ENCODE data around the gene MT2A. TPM values are rescaled to one million over a fixed set of nuclear protein-coding genes. Genes with fewer than 3 reads are reported as not detected.

MT2A gene
- total and polyA plus RNA-seq, 7 experiments from 2014 or later = 15.0 to 435 (median 40.7) TPM

DNA sequence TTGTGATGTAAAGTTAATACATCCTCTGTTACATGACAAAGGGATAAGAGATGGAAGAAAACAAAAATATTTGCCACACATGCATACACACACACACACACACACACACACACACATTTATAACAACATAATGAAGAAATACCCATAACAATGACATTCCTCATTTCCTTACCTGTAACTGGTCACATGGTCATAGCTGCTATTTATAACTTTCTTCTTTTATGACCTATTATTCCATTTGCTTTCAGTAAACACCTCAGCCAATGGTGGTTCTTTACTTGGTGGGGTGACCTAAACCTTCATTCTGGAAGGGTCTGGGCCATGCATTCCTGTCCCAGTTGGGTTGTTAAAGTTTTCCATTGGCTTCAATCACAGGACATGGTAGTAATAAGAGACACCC lies 5.3 kb downstream of the MT2A start:
- DNase-seq (no peak), ATAC-seq (no peak)
- no peaks in the 10 kb centered on the region for H3K9me3 ChIP-seq (ENCODE audit: control insufficient read depth in 2 of 3, low read length in 3 of 3)
- ChIA-PET CTCF (interaction anchor here (1.0 kb wide), 1 partner anchor 43 kb away, joined by 3 read pairs; no protein-coding TSS in a partner anchor), POLR2A (interaction anchor here (0.8 kb wide), 1 partner anchor 51 kb away, joined by 3 read pairs; no protein-coding TSS in a partner anchor)
- H3K36me3 ChIP-seq (ENCODE audit: control insufficient read depth in 2 of 3, insufficient read depth in 3 of 3, low read length in 3 of 3) = no peaks in the 10 kb centered on the region
- Mint-ChIP-seq H3K27me3 (peaks cover 0 to 14% (median 4%) of the 10 kb centered on the region in 5 donors), H3K4me3 (no peak overlapping the region), H3K4me1 (peaks cover 27 to 67% (median 37%) of the 10 kb centered on the region in 7 donors), H3K9me3 (no peaks in the 10 kb centered on the region), H3K36me3 (peaks cover 0 to 5% (median 0%) of the 10 kb centered on the region in 5 donors), H3K27ac (peak overlapping the region in 1 of 9 donors; percentile 55)
- peaks cover 16 to 23% of the 10 kb centered on the region in 2 donors for H3K4me1 ChIP-seq (ENCODE audit: control insufficient read depth in 2 of 2, insufficient read depth in 2 of 2, low read length in 2 of 2)
- intact Hi-C loops (cut with micrococcal nuclease) = no loop called here
- H3K27ac ChIP-seq (ENCODE audit: low read depth, low read length) = no peak overlapping the region
- no peak overlapping the region for H3K4me3 ChIP-seq (ENCODE audit: low read length)
- H3K27me3 ChIP-seq (ENCODE audit: control insufficient read depth in 2 of 2, insufficient read depth in 2 of 2, low read length in 2 of 2) = no peaks in the 10 kb centered on the region

DNA sequence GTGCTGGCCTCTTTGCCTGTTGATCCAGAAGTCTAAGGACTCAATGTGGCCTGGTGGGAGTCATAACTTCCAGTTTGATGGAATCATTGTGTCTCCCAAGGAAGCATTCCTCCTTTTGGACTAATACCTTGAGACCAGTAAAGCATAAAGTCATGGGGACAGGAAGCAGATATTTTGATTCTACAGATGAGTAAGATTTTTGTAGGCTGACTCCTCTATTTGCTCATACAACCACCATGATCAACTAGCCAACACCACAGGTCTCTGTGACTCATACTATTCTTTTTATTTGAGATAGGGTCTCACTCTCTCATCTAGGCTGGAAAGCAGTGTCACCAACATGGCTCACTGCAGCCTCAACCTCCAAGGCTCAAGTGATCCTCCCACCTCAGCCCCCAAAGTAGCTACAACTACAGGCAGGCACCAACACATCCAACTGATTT lies 6.2 kb downstream of the MT2A start:
- CTCF ChIA-PET = no interaction called here
- H3K4me1 ChIP-seq (ENCODE audit: control insufficient read depth in 2 of 2, insufficient read depth in 2 of 2, low read length in 2 of 2) = peaks cover 15 to 23% of the 10 kb centered on the region in 2 donors
- peaks cover 0 to 18% (median 4%) of the 10 kb centered on the region in 5 donors for H3K27me3 Mint-ChIP-seq
- no peaks in the 10 kb centered on the region for H3K27me3 ChIP-seq (ENCODE audit: control insufficient read depth in 2 of 2, insufficient read depth in 2 of 2, low read length in 2 of 2)
- ATAC-seq (no peak), DNase-seq (no peak)
- no peak overlapping the region for H3K4me3 ChIP-seq (ENCODE audit: low read length)
- peaks cover 0 to 2% (median 0%) of the 10 kb centered on the region in 5 donors for H3K36me3 Mint-ChIP-seq
- no peaks in the 10 kb centered on the region for H3K9me3 ChIP-seq (ENCODE audit: control insufficient read depth in 2 of 3, low read length in 3 of 3)
- intact Hi-C loops (cut with micrococcal nuclease) = no loop called here
- H3K27ac ChIP-seq (ENCODE audit: low read depth, low read length) = no peak overlapping the region
- POLR2A ChIA-PET = no interaction called here
- H3K36me3 ChIP-seq (ENCODE audit: control insufficient read depth in 2 of 3, insufficient read depth in 3 of 3, low read length in 3 of 3) = no peaks in the 10 kb centered on the region
- no peaks in the 10 kb centered on the region for H3K9me3 Mint-ChIP-seq
- peak overlapping the region in 2 of 9 donors; percentile 18 to 55 for H3K27ac Mint-ChIP-seq
- no peak overlapping the region for H3K4me3 Mint-ChIP-seq
- peaks cover 19 to 67% (median 30%) of the 10 kb centered on the region in 7 donors for H3K4me1 Mint-ChIP-seq

DNA sequence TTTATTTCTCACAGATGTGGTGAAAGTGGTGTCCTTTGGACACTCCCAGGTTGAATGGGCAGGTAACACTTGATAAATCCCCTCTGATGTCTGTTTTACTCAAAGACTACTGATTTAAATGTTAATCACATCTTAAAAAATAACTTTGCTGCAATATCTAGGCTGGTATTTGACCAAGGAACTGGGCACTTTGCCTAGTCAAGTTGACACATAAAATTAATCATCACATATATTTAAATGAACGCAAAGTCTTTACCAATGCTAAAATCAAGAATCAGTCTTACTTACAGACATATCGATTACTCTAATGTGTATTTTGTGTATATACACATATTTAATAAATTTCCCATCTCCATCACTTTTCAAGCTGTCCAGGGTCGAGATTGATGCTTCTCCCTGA lies 7.0 kb downstream of the MT2A start:
- ATAC-seq = no peak
- Histone ChIP-seq H3K27ac (ENCODE audit: low read depth, low read length) (no peak overlapping the region), H3K36me3 (ENCODE audit: control insufficient read depth in 2 of 3, insufficient read depth in 3 of 3, low read length in 3 of 3) (no peaks in the 10 kb centered on the region), H3K4me3 (ENCODE audit: low read length) (no peak overlapping the region), H3K9me3 (ENCODE audit: control insufficient read depth in 2 of 3, low read length in 3 of 3) (no peaks in the 10 kb centered on the region), H3K4me1 (ENCODE audit: control insufficient read depth in 2 of 2, insufficient read depth in 2 of 2, low read length in 2 of 2) (peaks cover 7 to 16% of the 10 kb centered on the region in 2 donors), H3K27me3 (ENCODE audit: control insufficient read depth in 2 of 2, insufficient read depth in 2 of 2, low read length in 2 of 2) (no peaks in the 10 kb centered on the region)
- Mint-ChIP-seq H3K27me3 (peaks cover 0 to 18% (median 4%) of the 10 kb centered on the region in 5 donors), H3K36me3 (peaks cover 0 to 2% (median 0%) of the 10 kb centered on the region in 5 donors), H3K27ac (no peak overlapping the region), H3K4me3 (no peak overlapping the region), H3K4me1 (peaks cover 12 to 62% (median 23%) of the 10 kb centered on the region in 7 donors), H3K9me3 (no peaks in the 10 kb centered on the region)
- intact Hi-C loops (cut with micrococcal nuclease) = no loop called here
- POLR2A ChIA-PET = no interaction called here
- no peak for DNase-seq
- CTCF ChIA-PET = no interaction called here

DNA sequence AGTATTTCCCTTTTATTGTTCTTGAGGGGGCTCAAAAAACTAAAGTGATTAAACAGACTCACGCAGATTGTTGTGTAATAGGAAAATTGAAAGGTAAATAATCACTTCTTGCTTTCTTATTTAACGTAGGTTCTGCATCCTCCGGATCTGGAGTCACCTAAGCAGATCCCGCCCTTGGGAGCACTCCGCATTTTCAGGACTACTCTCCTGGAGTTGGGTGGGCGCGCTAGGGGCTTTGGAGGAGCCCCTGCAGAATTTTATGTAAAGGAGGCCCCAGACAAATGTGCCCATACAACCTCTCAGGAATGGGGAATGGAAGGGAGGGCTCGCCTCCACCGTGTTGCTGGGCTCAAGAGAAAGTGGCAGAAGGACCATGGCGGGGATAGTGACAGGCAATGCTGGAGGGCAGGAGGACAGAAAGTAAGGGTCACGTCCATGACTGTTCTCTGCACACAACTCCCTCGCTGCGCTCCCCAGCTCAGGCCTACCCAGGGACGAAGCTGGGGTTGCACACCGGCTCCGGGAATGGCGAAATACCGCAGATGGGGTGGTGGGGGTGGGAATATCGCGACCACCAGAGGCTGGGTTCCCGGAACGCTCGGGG lies 8.3 kb downstream of the MT2A start:
- Histone ChIP-seq H3K4me1 (ENCODE audit: control insufficient read depth in 2 of 2, insufficient read depth in 2 of 2, low read length in 2 of 2) (peaks cover 0 to 7% of the 10 kb centered on the region in 2 donors), H3K4me3 (ENCODE audit: low read length) (no peak overlapping the region), H3K36me3 (ENCODE audit: control insufficient read depth in 2 of 3, insufficient read depth in 3 of 3, low read length in 3 of 3) (no peaks in the 10 kb centered on the region), H3K27ac (ENCODE audit: low read depth, low read length) (no peak overlapping the region), H3K27me3 (ENCODE audit: control insufficient read depth in 2 of 2, insufficient read depth in 2 of 2, low read length in 2 of 2) (no peaks in the 10 kb centered on the region), H3K9me3 (ENCODE audit: control insufficient read depth in 2 of 3, low read length in 3 of 3) (no peaks in the 10 kb centered on the region)
- ChIA-PET CTCF (interaction anchor here (1.3 kb wide), 1 partner anchor 26 kb away, joined by 3 read pairs; no protein-coding TSS in a partner anchor), POLR2A (interaction anchor here (0.6 to 0.8 kb wide), 3 partner anchors 10 to 709 kb away, joined by 3 to 6 read pairs (median 3); no protein-coding TSS in a partner anchor)
- Mint-ChIP-seq H3K36me3 (no peaks in the 10 kb centered on the region), H3K9me3 (no peaks in the 10 kb centered on the region), H3K4me1 (peaks cover 0 to 48% (median 12%) of the 10 kb centered on the region in 7 donors), H3K4me3 (peak overlapping the region; percentile 58 to 87 (median 78)), H3K27ac (peak overlapping the region in 3 of 9 donors; percentile 36 to 77 (median 38)), H3K27me3 (peaks cover 0 to 18% (median 4%) of the 10 kb centered on the region in 5 donors)
- no peak for DNase-seq
- ATAC-seq = peak; percentile 16
- intact Hi-C loops (cut with micrococcal nuclease) = loop anchor here (1.0 kb wide), 3 partner anchors 7 to 9 kb away; partner anchors contain the start of genes MT1E (in 2 of the 2) and MT2A (in 1 of the 2)

DNA sequence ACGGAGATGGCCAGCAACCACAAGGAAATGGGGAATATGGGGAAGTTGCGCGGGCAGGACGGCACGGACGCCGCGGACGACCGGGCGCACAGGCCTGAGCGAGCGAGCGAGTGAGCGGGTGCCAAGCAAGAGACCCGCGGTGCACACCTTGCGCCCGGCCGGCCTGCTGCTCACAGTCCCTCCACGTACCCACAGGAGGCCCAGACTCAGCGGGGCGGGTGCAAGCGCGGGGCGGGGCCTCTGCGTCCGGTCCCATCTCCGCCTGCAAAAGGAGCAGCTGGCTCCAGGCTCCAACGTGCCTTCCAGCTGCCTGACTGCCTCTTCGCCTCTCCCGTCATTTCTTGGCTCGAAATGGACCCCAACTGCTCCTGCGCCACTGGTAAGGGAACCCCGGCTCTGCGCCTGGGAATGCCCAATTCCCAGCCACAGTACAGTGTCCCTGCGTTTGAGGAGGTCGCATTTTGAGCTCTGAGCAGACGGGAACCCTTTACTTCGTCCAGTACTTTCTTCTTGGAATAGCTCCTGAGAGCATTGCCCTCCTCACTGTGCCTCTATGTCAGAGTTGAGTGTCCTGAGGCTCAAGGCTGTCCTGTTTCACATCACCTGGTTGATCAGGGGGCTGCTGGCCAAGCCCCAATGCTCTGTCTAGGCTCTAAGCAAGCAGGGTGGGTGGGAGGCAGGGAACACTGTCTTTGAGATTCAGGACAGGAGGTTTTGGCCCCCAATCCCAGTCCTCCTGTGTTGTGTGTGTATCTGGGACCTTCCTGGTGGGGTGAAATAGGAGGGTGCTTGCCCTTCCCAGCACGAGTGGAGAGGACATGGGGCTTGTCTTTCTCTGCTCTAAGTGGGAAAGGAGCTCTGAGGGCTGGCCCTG lies 9.1 kb downstream of the MT2A start:
- no peaks in the 10 kb centered on the region for H3K36me3 ChIP-seq (ENCODE audit: control insufficient read depth in 2 of 3, insufficient read depth in 3 of 3, low read length in 3 of 3)
- Mint-ChIP-seq H3K36me3 (no peaks in the 10 kb centered on the region), H3K4me3 (peak overlapping the region; percentile 58 to 87 (median 78)), H3K27me3 (peaks cover 0 to 18% (median 4%) of the 10 kb centered on the region in 5 donors), H3K4me1 (peaks cover 0 to 46% (median 12%) of the 10 kb centered on the region in 7 donors), H3K27ac (peak overlapping the region in 2 of 9 donors; percentile 52 to 82), H3K9me3 (no peaks in the 10 kb centered on the region)
- H3K4me1 ChIP-seq (ENCODE audit: control insufficient read depth in 2 of 2, insufficient read depth in 2 of 2, low read length in 2 of 2) = peaks cover 0 to 7% of the 10 kb centered on the region in 2 donors
- ATAC-seq (peak; percentile 90), DNase-seq (peak in 7 of 9 donors; percentile 33 to 64 (median 42))
- no peak overlapping the region for H3K27ac ChIP-seq (ENCODE audit: low read depth, low read length)
- POLR2A ChIA-PET = interaction anchor here (0.8 to 0.9 kb wide), 4 partner anchors 8 to 103 kb away, joined by 3 to 6 read pairs (median 4); partner anchors contain the start of gene MT1E
- no peaks in the 10 kb centered on the region for H3K27me3 ChIP-seq (ENCODE audit: control insufficient read depth in 2 of 2, insufficient read depth in 2 of 2, low read length in 2 of 2)
- no peak overlapping the region for H3K4me3 ChIP-seq (ENCODE audit: low read length)
- intact Hi-C loops (cut with micrococcal nuclease) = loop anchor here (1.0 kb wide), 3 partner anchors 8 to 9 kb away; partner anchors contain the start of genes MT1E (in 2 of the 2) and MT2A (in 1 of the 2)
- CTCF ChIA-PET = interaction anchor here (1.3 kb wide), 1 partner anchor 26 kb away, joined by 3 read pairs; no protein-coding TSS in a partner anchor
- H3K9me3 ChIP-seq (ENCODE audit: control insufficient read depth in 2 of 3, low read length in 3 of 3) = no peaks in the 10 kb centered on the region

DNA sequence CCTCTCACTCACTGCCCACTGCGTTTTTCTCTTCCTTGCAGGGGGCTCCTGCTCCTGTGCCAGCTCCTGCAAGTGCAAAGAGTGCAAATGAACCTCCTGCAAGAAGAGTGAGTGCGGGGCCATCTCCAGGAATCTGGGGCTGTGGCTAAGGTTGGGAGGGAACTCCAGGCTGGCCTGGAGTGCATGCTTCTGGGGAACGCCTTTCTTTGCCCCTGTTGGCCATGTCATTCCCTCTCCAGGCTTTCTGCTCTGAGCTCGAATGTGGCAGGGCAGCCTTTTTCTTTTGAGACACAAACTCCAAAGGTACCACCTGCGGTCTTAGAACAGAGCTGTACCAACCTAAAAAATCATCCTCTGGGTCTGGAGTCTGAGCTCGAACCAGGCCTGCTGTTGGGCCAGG lies 9.8 kb downstream of the MT2A start:
- H3K4me1 ChIP-seq (ENCODE audit: control insufficient read depth in 2 of 2, insufficient read depth in 2 of 2, low read length in 2 of 2) = peaks cover 0 to 7% of the 10 kb centered on the region in 2 donors
- intact Hi-C loops (cut with micrococcal nuclease) = no loop called here
- Mint-ChIP-seq H3K36me3 (no peaks in the 10 kb centered on the region), H3K27me3 (peaks cover 0 to 18% (median 4%) of the 10 kb centered on the region in 5 donors), H3K9me3 (no peaks in the 10 kb centered on the region), H3K27ac (no peak overlapping the region), H3K4me1 (peaks cover 0 to 43% (median 12%) of the 10 kb centered on the region in 7 donors), H3K4me3 (peak overlapping the region in 9 of 10 donors; percentile 38 to 87 (median 78))
- no peaks in the 10 kb centered on the region for H3K9me3 ChIP-seq (ENCODE audit: control insufficient read depth in 2 of 3, low read length in 3 of 3)
- no peaks in the 10 kb centered on the region for H3K36me3 ChIP-seq (ENCODE audit: control insufficient read depth in 2 of 3, insufficient read depth in 3 of 3, low read length in 3 of 3)
- H3K27me3 ChIP-seq (ENCODE audit: control insufficient read depth in 2 of 2, insufficient read depth in 2 of 2, low read length in 2 of 2) = no peaks in the 10 kb centered on the region
- no peak overlapping the region for H3K4me3 ChIP-seq (ENCODE audit: low read length)
- ChIA-PET CTCF (no interaction called here), POLR2A (interaction anchor here (0.9 kb wide), 1 partner anchor 102 kb away, joined by 4 read pairs; no protein-coding TSS in a partner anchor)
- DNase-seq (no peak), ATAC-seq (no peak)
- H3K27ac ChIP-seq (ENCODE audit: low read depth, low read length) = no peak overlapping the region

Data from naive thymus-derived CD4-positive, alpha-beta T cell (primary cell).